ENCODE results near the gene PCDHB11.
"Not testable (repeated sequence)": the region's sequence is repeated elsewhere in the genome, so short reads cannot be mapped to it uniquely, and the experiment has no call there.

The PCDHB11 gene

DNA sequence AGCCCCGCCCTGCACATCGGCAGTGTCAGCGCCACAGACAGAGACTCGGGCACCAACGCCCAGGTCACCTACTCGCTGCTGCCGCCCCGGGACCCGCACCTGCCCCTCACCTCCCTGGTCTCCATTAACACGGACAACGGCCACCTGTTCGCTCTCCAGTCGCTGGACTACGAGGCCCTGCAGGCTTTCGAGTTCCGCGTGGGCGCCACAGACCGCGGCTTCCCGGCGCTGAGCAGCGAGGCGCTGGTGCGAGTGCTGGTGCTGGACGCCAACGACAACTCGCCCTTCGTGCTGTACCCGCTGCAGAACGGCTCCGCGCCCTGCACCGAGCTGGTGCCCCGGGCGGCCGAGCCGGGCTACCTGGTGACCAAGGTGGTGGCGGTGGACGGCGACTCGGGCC is 47.5 kb downstream of the PCDHB11 start:
- DNase-seq, result not testable (repeated sequence)

DNA sequence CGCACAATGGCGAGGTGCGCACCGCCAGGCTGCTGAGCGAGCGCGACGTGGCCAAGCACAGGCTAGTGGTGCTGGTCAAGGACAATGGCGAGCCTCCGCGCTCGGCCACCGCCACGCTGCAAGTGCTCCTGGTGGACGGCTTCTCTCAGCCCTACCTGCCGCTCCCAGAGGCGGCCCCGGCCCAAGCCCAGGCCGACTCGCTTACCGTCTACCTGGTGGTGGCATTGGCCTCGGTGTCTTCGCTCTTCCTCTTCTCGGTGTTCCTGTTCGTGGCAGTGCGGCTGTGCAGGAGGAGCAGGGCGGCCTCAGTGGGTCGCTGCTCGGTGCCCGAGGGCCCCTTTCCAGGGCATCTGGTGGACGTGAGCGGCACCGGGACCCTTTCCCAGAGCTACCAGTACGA is 48.0 kb downstream of the PCDHB11 start:
- not testable (repeated sequence) for DNase-seq

DNA sequence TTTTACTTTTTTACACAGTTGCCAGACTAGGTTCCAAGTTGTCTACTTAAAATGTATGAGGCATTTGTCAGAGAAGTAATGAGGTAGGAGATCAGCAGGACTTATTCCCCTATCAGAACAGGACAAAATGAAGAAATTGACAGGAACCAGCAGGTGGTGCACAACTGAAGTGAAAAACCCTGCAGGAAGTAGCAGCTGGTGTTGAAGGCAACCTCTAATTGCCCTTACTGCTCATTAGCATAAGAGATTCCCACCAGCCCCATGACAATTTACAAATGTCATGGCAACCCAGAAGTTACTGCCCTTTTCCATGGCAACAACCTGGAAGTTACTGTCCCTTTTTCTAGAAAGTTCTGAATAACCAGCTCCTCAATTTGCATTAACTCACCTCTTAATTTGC is 51.1 kb downstream of the PCDHB11 start:
- no peak for DNase-seq

All from activated CD4-positive, CD25-positive, alpha-beta regulatory T cell treated with anti-CD3 and anti-CD28 coated beads, Interleukin-2, amount 50 U/mL, for 72 hours (primary cell).